Measurements from ENCODE around the gene RAB10.

- no peak for TF ChIP-seq ZNF775 (CRISPR knock-in tag; IDR thresholded peaks at IDR 0.05; ENCODE audit: borderline replicate concordance)
- no peak for TF ChIP-seq SMC3 (IDR thresholded peaks at IDR 0.05; ENCODE audit: low read length)
- TF ChIP-seq EP300 (IDR thresholded peaks at IDR 0.05; ENCODE audit: low read depth in 2 of 2, low read length in 2 of 2): no peak
- no peak for TF ChIP-seq EP300 (CRISPR knock-in tag; IDR thresholded peaks at IDR 0.05; ENCODE audit: borderline replicate concordance)
- no peak for TF ChIP-seq CHD2 (IDR thresholded peaks at IDR 0.05; ENCODE audit: low read depth, low read length)
Measured at GRCh38 chr2:26169226-26169625, 135.3 kb downstream of the RAB10 start.

Measured in HepG2 (cell line).